Measurements from ENCODE around the gene CPNE4.

DNA sequence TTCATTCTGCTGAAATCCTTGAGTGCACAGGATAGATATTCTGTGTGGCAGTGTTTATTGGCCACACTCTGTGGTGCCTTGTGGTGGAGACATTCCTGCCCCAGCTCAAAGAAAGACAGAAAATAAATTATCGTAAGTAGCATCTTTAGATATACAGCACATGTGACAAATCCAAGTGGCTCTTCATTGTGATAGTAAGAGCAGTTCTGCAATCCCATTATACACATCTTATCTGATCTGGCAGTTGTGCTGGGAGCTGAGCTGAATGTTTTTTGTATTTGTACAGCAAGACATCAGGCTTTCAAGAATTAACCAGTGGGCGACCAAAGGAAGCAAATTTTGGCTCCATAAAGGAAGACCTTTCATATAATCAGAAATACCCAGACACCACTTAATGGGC is 296.7 kb downstream of the CPNE4 start:
- TF ChIP-seq POLR2A (IDR thresholded peaks at IDR 0.05; ENCODE audit: low read length), result no peak
- TF ChIP-seq GATA1 (IDR thresholded peaks at IDR 0.05; ENCODE audit: low read depth, low read length), result no peak

Measured in erythroblast (primary cell).